ENCODE data around the gene ASXL2.
"Not testable (repeated sequence)": the region's sequence is repeated elsewhere in the genome, so short reads cannot be mapped to it uniquely, and the experiment has no call there.

Gene ASXL2

GRCh38 chr2:25831746-25832449, 46.4 kb downstream of the ASXL2 start:
- no peak for DNase-seq

DNA sequence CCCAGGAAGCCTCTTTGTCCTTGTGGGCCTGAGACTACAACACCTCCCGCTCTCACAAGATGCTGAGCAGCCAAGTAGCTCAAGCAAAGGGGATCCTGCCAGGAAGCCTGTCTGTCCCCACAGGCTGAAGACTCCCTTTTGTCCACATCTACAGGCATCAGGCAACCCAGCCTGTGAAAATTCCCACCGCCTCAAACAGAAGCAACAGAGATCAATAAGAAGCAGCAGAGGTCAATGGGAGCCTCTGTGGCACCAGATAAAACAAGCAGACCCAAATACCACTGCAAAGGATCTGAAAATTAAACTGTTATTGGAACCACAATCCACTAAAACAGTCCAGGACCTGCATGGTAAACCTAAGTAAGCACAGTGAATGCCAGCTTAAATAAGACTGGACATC, 48.5 kb downstream of the ASXL2 start:
- no peak for DNase-seq

DNA sequence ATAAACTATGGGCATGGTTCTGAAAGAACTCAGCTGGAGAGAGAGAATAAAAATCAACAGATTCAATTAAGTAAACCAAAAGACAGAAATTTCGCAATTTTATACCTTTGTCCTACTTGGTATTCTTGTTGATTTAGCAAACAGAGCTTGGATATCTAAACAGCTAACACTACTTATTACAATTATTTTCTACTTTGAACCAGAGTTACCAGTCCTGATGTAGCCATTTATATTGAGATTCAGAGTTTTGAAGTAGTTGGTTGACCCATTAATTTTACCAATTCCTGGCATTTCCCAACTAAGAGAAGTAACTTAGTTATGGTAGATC, 48.9 kb downstream of the ASXL2 start:
- no peak for DNase-seq

DNA sequence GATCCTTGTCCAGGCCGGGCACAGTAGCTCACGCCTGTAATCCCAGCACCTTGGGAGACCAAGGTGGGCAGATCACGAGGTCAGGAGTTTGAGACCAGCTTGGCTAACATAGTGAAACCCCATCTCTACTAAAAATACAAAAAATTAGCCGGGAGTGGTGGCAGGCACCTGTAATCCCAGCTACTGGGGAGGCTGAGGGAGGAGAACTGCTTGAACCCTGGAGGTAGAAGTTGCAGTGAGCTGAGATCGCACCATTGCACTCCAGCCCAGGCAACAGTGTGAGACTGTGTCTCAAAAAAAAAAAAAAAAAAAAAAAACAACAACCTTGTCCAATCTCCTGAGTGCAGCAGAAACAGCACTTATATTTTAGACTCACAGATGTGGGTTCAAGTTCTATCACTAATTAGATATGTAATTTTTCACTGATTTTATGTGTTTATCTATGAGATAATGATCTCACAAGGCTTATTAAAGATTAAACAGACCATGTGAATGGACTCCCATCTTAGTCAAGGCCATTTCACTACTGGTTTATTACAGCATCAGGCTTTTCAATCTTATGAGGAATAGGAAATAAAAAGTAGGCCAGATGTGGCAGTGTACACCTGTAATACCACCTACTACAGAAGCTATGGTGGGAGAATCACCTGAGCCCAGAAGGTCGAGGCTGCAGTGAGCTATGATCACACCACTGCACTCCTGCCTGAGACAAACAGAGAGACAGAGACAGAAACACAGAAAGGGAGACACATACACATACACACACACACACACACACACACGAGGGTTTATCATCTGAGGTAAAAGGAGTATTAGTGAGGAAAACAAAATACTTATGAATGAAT, 49.5 kb downstream of the ASXL2 start:
- not testable (repeated sequence) for DNase-seq

DNA sequence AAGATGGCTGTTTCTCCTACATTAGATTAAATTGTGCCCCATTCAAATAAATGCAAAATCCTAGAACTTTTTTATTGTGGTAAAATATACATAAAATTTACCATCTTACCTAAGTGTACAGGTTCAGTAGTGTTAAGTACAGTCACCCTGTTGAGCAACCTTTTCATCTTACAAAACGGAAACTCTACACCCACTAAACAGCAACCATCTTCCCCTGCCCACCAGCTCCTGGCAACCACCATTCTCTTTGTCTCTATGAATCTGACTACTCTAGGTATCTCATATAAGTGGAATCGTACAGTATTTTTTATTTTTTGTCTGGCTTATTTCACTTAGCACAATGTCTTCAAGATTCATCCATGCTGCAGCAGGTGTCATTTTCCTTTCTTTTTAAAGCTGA, 53.0 kb downstream of the ASXL2 start:
- DNase-seq, result peak; percentile 32

GRCh38 chr2:25824718-25825117, 53.6 kb downstream of the ASXL2 start:
- no peak for DNase-seq

DNA sequence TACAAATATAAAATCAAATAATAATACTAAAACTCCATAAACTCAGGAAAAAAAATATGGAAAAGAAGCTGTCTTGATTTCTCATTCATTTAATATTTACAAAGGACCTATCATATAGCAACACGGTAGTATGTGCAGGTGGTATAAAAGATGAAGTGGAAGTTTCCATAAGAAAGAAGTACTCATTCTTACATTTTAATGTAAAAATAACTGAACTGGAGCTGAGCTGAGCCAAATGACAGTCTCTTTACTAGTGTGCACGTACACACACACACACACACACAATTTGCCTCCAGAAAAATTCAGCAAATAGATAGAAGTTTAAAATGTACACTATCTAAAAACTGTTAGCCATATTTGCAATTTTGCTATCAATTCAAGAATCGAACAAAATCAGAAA, 54.1 kb downstream of the ASXL2 start:
- DNase-seq, result no peak

DNA sequence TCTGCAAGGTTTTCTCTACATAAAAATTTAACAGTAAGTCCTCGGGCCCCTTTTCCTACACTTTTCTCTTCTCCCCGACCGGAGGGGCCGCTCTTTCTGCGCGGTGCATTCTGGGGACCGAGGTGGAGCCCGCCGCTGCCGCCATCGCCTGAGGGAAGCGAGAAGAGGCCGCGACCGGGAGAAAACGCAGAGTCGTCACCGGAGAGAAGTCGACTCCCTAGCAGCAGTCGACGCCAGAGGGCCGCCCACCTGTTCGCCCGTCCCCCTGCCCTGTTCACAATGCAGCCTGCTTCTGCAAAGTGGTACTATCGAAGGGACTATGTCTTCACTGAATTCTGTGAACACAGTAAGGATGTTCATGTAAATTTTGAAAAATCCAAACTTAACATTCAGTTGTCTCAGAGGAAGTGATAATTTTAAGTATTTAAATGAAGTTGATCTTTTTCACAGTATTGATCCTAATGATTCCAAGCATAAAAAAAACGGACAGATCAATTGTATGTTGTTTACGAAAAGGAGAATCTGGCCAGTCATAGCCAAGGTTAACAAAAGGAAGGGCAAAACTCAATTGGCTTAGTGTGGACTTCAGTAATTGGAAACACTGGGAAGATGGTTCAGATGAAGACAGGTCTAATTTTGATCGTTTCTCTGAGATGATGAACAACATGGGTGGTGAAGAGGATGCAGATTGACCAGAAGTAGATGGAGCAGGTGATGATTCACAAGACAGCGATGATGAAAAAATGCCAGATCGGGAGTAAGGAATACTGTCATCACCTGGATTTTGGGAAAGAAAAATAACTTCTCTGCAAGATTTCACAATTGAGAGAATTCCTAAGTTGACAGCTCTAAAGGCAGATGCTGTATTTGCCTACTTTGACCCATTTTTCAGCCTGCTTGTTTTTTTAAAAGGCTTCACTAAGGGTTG, 55.8 kb downstream of the ASXL2 start:
- DNase-seq, result peak; percentile 37

DNA sequence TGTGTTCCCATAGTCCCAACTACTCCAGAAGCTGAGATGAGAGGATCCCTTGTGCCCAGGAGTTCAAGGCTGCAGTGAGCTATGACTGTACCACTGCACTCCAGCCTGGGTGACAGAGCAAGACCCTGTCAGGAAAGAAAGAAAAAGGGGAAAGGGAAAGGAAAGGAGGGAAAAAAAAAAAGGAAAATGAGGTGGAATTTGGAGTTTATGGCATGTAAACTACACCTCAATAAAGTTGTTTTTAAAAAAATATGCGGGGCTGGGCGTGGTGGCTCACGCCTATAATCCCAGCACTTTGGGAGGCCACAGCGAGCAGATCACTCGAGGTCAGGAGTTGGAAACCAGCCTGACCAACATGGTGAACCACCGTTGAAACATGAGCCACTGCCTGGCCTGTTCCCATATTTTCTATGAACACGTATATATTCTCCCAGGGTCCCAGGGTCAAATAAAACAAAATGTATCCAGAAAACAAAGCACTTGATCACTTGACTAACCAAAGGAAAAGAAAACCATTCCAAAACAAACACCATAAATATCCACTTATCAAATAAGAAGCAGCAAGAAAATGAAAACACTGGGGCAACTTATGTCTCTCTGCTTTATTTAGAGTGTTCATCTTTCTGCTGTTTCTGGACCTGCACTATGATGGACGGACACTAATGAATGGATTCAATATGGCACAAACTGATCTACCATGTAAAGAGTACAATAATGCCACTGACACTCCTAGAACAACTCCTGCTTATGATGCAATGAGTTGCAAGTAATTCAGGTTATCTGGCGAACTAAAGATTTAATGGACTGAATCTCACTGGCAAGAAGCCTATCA, 56.8 kb downstream of the ASXL2 start:
- no peak for DNase-seq

GRCh38 chr2:25819597-25820039, 58.7 kb downstream of the ASXL2 start:
- DNase-seq, result no peak

GRCh38 chr2:25817630-25818029, 60.7 kb downstream of the ASXL2 start:
- no peak for DNase-seq

DNA sequence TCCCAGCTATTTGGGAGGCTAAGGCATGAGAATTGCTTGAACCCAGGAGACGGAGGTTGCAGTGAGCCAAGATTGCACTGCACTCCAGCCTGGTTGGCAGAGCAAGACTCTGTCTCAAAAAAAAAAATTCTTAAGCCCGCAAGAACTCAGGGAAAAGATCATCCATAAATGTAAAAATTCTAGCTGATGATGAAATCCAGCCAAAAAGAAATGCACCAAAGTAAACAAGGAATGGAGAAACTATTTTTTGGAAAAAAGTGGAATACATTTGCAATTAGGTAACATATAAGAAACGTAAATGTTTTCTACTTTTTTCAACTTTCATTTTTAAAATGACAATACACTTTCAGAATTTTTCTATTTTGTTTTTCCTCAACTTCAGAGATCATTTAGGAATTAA, 61.3 kb downstream of the ASXL2 start:
- DNase-seq, result no peak

DNA sequence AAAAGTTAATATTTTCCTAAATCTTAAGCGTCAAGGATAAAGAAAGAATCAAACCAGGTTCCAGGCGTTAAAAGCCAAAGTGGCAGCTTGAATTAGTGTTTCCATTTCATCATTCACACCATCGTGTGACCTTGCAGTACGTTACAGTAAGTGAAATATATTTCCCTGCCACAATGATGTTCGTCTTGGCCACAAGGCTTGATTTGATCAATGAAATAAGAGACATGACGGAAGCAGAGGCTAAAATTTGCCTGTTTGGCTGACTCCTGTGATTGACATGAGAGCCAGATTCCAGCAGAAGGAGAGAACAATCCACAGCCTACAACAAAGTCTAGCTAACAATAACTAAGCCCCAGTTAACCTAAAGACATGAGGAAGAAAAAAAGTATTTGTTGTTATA, 62.0 kb downstream of the ASXL2 start:
- DNase-seq, result no peak

DNA sequence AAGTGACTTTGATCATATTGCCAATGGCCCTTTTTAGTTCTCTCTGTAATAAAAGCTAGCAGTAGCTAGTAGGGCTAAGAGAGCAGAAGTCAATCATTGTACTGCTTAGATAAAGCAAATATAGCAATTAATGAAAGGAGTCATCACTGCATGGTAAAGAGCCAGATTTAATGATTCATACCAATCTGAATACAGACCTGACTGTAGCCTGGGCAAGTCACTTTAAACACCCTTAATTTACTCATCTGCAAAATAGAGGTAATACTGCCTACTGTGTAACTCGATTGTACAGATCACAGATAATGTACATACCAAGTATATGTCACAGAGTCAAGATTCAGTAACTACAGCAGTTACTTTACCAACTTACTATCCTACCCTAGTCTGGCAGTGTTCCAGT, 63.6 kb downstream of the ASXL2 start:
- DNase-seq, result no peak

DNA sequence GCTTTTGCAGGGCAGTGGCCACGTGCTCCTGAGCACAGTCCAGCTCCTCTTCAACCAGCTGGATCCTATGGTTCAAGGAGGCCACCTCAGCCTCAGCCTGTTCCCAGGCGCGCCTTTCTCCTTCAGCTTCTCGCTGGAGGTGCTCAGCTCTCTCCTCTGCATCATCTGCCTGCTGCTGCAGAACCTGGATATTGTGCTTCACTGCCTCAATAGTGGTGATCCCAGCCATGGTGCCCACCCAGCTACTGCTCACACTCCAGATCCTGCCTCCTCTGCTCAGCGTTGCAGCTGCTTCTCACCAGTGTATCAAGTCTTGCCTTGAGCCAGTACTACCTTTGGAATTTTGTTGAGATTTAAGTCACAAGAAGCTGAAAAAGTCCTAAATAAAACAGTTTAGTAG, 67.9 kb downstream of the ASXL2 start:
- DNase-seq, result no peak

DNA sequence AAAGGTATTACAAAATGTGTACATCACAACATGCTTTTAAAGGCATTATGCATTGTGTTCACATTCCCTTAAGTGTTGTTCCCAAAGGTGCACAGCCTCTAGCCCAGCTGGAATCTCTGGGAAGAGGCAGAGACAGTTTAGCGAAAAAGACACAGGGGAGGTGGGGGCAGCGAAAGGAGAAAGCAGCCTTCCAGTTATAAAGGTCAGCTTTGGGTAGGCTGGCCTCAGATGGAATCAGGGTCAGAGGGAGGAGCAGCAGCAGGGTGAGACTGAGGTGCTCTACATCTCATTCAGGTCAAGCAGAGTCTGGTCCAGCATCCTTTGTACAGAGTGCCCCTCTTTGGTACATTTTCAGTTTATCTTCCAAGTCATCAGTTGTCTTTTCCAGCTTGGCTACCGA, 68.6 kb downstream of the ASXL2 start:
- DNase-seq, result no peak

DNA sequence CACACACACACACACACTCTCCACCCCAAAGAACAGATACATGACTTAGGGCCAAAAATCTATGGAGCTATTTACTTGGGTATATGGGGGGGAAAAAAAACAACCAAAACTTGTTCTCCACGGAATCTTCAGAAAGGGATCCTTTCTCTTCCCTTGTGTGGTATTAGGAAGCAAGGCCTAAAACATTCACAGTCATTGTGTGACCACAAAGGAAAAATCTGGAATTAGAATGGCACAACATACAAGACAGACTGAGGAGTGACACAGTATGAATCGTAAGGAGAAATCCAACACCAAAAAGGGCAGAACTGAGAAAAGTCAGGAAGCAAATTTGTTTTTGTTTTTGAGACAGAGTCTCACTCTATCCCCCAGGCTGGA, 70.3 kb downstream of the ASXL2 start:
- no peak for DNase-seq

DNA sequence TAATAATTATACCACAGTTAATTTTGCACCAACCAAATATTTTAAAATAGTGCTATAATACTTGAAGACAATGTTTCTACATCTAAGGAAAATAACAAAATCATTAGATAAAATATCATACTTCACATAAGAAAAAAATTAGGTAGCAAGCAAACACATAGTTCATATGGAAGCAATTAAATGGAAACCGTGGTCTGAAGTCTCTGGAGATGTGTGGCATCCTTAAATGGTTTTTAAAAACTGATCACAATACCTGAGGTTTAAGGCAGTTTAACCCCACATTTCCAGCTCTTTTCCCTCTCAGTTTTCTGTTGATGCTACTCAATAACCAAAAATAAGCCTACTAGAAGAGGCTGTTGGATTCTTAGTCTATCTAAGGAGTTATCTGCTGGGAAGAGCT, 71.3 kb downstream of the ASXL2 start:
- DNase-seq, result no peak

GRCh38 chr2:25805987-25806386, 72.3 kb downstream of the ASXL2 start:
- no peak for DNase-seq

DNA sequence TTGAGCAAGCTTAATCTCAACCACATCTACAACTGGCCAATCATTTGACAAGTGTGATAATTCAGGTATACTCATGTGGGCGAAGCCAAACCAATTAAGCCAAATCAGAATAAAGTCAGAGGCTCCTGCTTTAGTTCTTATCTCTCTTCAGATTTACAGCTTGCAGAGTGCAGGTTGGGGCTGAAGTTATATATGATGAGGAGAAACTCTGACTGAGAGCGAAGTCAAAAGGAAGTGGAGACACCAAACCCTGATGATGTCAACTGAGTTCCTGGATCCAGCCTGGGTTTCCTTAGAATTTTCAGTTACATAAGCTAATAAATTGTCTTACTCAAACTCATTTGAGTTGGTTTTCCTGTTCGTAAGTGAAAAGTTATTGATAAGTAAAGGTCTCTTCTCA, 73.9 kb downstream of the ASXL2 start:
- no peak for DNase-seq

DNA sequence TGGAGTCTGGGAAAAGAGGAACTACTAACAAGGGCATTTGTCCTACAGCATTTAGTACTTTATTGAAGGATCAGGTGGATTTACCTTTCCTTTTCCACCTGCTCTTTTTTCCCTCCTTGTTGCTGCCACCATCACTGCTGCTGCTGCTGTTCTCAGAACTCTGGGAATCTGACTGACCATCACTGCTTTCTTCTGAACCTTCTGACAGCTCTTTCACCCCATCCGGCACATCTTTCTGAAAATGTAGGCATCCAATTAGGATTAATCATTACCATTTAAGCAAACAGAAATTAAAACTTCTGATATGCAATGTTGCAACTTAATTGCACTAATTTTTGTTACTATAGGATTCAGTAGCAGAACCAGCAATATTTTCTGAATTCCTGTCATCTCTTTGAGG, 79.0 kb downstream of the ASXL2 start:
- no peak for DNase-seq

- DNase-seq, result no peak
Measured at GRCh38 chr2:25797620-25798488, 80.4 kb downstream of the ASXL2 start.

Data from activated T-cell treated with anti-CD3 and anti-CD28 coated beads for 4 hours (primary cell).